ENCODE results near the gene SHCBP1L. TPM values are rescaled to one million over a fixed set of nuclear protein-coding genes. Genes with fewer than 3 reads are reported as not detected.

SHCBP1L gene
- total RNA-seq, 2 donors from 2014 or later = not detected

DNA sequence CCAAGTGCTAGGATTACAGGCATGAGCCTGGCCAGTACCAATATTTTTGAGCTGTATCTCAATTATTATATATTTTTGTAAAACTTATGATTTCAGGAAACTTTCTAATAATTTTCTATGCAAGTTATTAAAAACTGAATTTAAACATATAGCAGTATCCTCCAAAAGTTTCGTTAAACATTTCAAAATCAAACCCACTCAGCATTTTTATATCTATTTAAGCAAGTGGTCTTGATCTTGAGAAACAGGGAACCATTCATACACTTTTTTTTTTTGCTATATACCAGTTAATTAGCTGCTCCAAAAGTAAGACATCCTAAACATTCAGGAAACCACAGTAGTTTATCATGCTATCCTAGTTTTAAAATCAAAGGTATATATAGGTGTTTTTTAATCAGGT is 22.0 kb downstream of the SHCBP1L start:
- H3K27ac Mint-ChIP-seq = no peak overlapping the region
- H3K4me1 Mint-ChIP-seq = peaks cover 2% of the 10 kb centered on the region
- 94% methylated on average over 1 of the region's 1 CpG; no CpG with 5 or more reads in 1 of the 2 experiments for WGBS, 2 experiments (ENCODE audit: insufficient coverage in 1 of 2, insufficient read length in 1 of 2)
- Histone ChIP-seq H3K4me1 (ENCODE audit: control insufficient read depth, insufficient read depth, low read length) (no peaks in the 10 kb centered on the region), H3K9me3 (ENCODE audit: control insufficient read depth, low read length) (peaks cover 10% of the 10 kb centered on the region), H3K27ac (ENCODE audit: low read depth, low read length) (no peak overlapping the region), H3K27me3 (ENCODE audit: control insufficient read depth, insufficient read depth, low read length, poor library complexity, severe bottlenecking) (no peaks in the 10 kb centered on the region), H3K4me3 (ENCODE audit: low read length) (no peak overlapping the region), H3K36me3 (ENCODE audit: control insufficient read depth, insufficient read depth, low read length) (no peaks in the 10 kb centered on the region), H3K9ac (ENCODE audit: extremely low read depth, low read length, poor library complexity, severe bottlenecking) (no peak overlapping the region)
- no peak for DNase-seq
- H3K9me3 Mint-ChIP-seq = peaks cover 12% of the 10 kb centered on the region
- no peaks in the 10 kb centered on the region for H3K36me3 Mint-ChIP-seq (ENCODE audit: low read depth)
- TF ChIP-seq, protein P1, sequence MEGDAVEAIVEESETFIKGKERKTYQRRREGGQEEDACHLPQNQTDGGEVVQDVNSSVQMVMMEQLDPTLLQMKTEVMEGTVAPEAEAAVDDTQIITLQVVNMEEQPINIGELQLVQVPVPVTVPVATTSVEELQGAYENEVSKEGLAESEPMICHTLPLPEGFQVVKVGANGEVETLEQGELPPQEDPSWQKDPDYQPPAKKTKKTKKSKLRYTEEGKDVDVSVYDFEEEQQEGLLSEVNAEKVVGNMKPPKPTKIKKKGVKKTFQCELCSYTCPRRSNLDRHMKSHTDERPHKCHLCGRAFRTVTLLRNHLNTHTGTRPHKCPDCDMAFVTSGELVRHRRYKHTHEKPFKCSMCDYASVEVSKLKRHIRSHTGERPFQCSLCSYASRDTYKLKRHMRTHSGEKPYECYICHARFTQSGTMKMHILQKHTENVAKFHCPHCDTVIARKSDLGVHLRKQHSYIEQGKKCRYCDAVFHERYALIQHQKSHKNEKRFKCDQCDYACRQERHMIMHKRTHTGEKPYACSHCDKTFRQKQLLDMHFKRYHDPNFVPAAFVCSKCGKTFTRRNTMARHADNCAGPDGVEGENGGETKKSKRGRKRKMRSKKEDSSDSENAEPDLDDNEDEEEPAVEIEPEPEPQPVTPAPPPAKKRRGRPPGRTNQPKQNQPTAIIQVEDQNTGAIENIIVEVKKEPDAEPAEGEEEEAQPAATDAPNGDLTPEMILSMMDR (conservative IDR thresholded peaks at IDR 0.05) = no peak
- H3K27me3 Mint-ChIP-seq (ENCODE audit: insufficient read depth) = peaks cover 2% of the 10 kb centered on the region
- no peak overlapping the region for H3K4me3 Mint-ChIP-seq

DNA sequence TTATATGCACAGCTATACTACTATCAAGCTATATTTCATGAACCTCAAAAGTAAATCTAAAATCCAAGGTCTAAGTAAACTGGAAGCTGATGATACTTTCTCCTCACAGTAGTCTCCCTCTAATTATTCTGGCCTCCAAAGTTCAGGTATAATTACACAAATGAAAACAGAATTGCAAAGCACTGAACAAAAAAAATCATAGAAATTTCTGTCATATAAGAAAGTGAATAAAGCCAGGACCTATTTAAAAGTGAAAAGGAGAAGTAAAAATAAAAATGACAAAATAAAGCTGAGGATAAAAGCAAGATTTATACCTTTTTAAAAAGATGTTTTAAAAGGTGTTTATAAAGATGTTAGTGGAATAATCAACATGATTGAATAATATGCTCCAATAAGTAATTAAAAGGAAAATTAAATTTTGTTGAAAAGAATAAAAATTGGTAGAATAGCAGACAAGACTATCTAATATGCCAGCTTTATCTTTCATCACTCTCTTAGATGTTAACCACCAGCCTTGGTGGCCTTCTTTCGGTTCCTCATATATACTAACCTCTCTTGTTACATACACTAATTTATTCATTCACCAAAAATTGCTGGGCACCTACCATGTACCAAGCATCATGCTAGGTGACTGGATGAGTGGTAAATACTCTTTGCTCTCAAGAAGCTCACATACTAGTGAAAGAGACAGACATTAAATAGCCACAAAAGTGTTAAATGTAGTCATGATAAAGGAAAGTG is 25.1 kb downstream of the SHCBP1L start:
- Mint-ChIP-seq H3K27me3 (ENCODE audit: insufficient read depth) (peaks cover 8% of the 10 kb centered on the region), H3K9me3 (peaks cover 2% of the 10 kb centered on the region), H3K36me3 (ENCODE audit: low read depth) (no peaks in the 10 kb centered on the region), H3K4me1 (peaks cover 2% of the 10 kb centered on the region), H3K4me3 (no peak overlapping the region), H3K27ac (no peak overlapping the region)
- no peak for DNase-seq
- H3K36me3 ChIP-seq (ENCODE audit: control insufficient read depth, insufficient read depth, low read length) = no peaks in the 10 kb centered on the region
- H3K4me3 ChIP-seq (ENCODE audit: low read length) = no peak overlapping the region
- no peaks in the 10 kb centered on the region for H3K9me3 ChIP-seq (ENCODE audit: control insufficient read depth, low read length)
- no peak overlapping the region for H3K27ac ChIP-seq (ENCODE audit: low read depth, low read length)
- H3K4me1 ChIP-seq (ENCODE audit: control insufficient read depth, insufficient read depth, low read length) = no peaks in the 10 kb centered on the region
- 83 to 91% methylated on average over 1 of the region's 1 CpG for WGBS, 2 experiments (ENCODE audit: insufficient coverage in 1 of 2, insufficient read length in 1 of 2)
- H3K27me3 ChIP-seq (ENCODE audit: control insufficient read depth, insufficient read depth, low read length, poor library complexity, severe bottlenecking) = no peaks in the 10 kb centered on the region
- H3K9ac ChIP-seq (ENCODE audit: extremely low read depth, low read length, poor library complexity, severe bottlenecking) = no peak overlapping the region
- TF ChIP-seq, protein P1 (conservative IDR thresholded peaks at IDR 0.05) = no peak

DNA sequence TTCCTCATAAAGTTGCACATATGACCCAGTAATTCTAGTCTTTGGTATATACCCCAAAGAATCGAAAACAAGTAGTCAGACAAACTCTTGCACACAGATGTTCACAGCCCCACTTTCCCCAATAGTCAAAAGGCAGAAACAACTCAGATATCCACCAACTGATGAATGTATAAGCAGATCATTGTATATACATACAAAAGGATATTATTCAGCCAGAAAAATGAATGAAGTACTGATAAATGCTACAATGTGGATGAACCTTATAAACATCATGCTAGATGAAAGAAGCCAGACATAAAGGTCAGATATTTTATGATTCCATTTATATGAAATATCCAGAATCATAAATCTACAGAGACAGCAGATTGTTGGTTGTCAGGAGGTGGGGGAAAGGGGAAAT is 27.3 kb downstream of the SHCBP1L start:
- Histone ChIP-seq H3K36me3 (ENCODE audit: control insufficient read depth, insufficient read depth, low read length) (no peaks in the 10 kb centered on the region), H3K9me3 (ENCODE audit: control insufficient read depth, low read length) (no peaks in the 10 kb centered on the region), H3K9ac (ENCODE audit: extremely low read depth, low read length, poor library complexity, severe bottlenecking) (no peak overlapping the region), H3K27ac (ENCODE audit: low read depth, low read length) (no peak overlapping the region), H3K4me1 (ENCODE audit: control insufficient read depth, insufficient read depth, low read length) (no peaks in the 10 kb centered on the region), H3K27me3 (ENCODE audit: control insufficient read depth, insufficient read depth, low read length, poor library complexity, severe bottlenecking) (no peaks in the 10 kb centered on the region), H3K4me3 (ENCODE audit: low read length) (no peak overlapping the region)
- no peak overlapping the region for H3K27ac Mint-ChIP-seq
- TF ChIP-seq, protein P1 (conservative IDR thresholded peaks at IDR 0.05) = no peak
- peaks cover 2% of the 10 kb centered on the region for H3K4me1 Mint-ChIP-seq
- peaks cover 8% of the 10 kb centered on the region for H3K27me3 Mint-ChIP-seq (ENCODE audit: insufficient read depth)
- WGBS, 2 experiments (ENCODE audit: insufficient coverage in 1 of 2, insufficient read length in 1 of 2) = 71 to 83% methylated on average over 1 of the region's 1 CpG
- H3K9me3 Mint-ChIP-seq = no peaks in the 10 kb centered on the region
- no peak for DNase-seq
- H3K4me3 Mint-ChIP-seq = no peak overlapping the region
- no peaks in the 10 kb centered on the region for H3K36me3 Mint-ChIP-seq (ENCODE audit: low read depth)
